Brain microvascular endothelial cell (primary cell): ENCODE measurements around the gene SLC29A3.

ENCODE experiments used
- DNase-seq: peaks from one replicate; pipeline ENCODE4 v3.0.0-alpha.2; 2020
- H3K27ac ChIP-seq: fragments of 250-450 bp; sonication (Bioruptor Pico); 2 replicates; pipeline ENCODE4 v1.5.1; 2020; ENCODE audit warnings: mild to moderate bottlenecking, moderate library complexity
- H3K27me3 ChIP-seq: fragments of 250-450 bp; sonication (Bioruptor Pico); replicated peaks from 2 replicates; pipeline ENCODE4 v1.5.1; 2020; ENCODE audit warnings: mild to moderate bottlenecking
- H3K36me3 ChIP-seq: fragments of 250-450 bp; sonication (Bioruptor Pico); replicated peaks from 2 replicates; pipeline ENCODE4 v1.5.1; 2020; ENCODE audit warnings: mild to moderate bottlenecking
- H3K4me3 ChIP-seq: 2 replicates; pipeline ENCODE4 v1.5.1; 2011; ENCODE audit warnings: low read depth, mild to moderate bottlenecking, control low read depth, low read length, moderate library complexity
- in situ Hi-C: cut with HindIII; loops from 2 replicates; pipeline ENCODE4 v1.10.0; 2017; ENCODE audit warnings: low sequenced_read_pairs, low pct_ligation_motif_present
- TF ChIP-seq, protein P1 (sequence below): IDR thresholded peaks from 2 replicates; pipeline ENCODE4 v1.5.1; 2011; ENCODE audit warnings: low read depth, mild to moderate bottlenecking, moderate library complexity, low read length, control low read depth, inconsistent platforms; ENCODE audit errors: missing control alignments

Gene SLC29A3

DNA sequence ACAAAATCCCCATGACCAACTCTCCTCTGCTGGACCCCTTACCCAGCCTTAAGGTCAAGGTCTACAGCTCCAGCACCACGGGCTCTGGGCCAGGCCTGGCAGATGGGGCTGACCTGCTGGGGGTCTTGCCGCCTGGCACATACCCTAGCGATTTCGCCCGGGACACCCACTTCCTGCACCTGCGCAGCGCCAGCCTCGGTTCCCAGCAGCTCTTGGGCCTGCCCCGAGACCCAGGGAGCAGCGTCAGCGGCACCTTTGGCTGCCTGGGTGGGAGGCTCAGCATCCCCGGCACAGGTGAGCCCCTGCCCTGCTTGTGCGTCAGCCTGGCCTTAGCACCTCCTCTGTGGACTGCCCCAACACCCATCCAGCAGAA lies 27.5 kb upstream of the SLC29A3 start:
- H3K4me3 ChIP-seq = no peak overlapping the region
- TF ChIP-seq, protein P1, sequence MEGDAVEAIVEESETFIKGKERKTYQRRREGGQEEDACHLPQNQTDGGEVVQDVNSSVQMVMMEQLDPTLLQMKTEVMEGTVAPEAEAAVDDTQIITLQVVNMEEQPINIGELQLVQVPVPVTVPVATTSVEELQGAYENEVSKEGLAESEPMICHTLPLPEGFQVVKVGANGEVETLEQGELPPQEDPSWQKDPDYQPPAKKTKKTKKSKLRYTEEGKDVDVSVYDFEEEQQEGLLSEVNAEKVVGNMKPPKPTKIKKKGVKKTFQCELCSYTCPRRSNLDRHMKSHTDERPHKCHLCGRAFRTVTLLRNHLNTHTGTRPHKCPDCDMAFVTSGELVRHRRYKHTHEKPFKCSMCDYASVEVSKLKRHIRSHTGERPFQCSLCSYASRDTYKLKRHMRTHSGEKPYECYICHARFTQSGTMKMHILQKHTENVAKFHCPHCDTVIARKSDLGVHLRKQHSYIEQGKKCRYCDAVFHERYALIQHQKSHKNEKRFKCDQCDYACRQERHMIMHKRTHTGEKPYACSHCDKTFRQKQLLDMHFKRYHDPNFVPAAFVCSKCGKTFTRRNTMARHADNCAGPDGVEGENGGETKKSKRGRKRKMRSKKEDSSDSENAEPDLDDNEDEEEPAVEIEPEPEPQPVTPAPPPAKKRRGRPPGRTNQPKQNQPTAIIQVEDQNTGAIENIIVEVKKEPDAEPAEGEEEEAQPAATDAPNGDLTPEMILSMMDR = no peak
- DNase-seq = no peak
- H3K27me3 ChIP-seq = no peaks in the 10 kb centered on the region
- in situ Hi-C loops = no loop called here
- no peak overlapping the region for H3K27ac ChIP-seq
- H3K36me3 ChIP-seq = no peaks in the 10 kb centered on the region

GRCh38 chr10:71292624-71293445 lies 26.2 kb upstream of the SLC29A3 start:
- Histone ChIP-seq H3K27ac (no peak overlapping the region), H3K36me3 (no peaks in the 10 kb centered on the region), H3K4me3 (no peak overlapping the region), H3K27me3 (no peaks in the 10 kb centered on the region)
- in situ Hi-C loops = no loop called here
- TF ChIP-seq, protein P1 = no peak
- no peak for DNase-seq

GRCh38 chr10:71293446-71294084 lies 25.5 kb upstream of the SLC29A3 start:
- DNase-seq = no peak
- in situ Hi-C loops = no loop called here

GRCh38 chr10:71294091-71294561 lies 24.9 kb upstream of the SLC29A3 start:
- in situ Hi-C loops = no loop called here
- H3K36me3 ChIP-seq = no peaks in the 10 kb centered on the region

More at GRCh38 chr10:71293446-71294084, 25.5 kb upstream of the SLC29A3 start:
- no peak overlapping the region for H3K4me3 ChIP-seq
- TF ChIP-seq, protein P1 = no peak
- H3K36me3 ChIP-seq = no peaks in the 10 kb centered on the region
- no peaks in the 10 kb centered on the region for H3K27me3 ChIP-seq
- H3K27ac ChIP-seq = no peak overlapping the region

DNA sequence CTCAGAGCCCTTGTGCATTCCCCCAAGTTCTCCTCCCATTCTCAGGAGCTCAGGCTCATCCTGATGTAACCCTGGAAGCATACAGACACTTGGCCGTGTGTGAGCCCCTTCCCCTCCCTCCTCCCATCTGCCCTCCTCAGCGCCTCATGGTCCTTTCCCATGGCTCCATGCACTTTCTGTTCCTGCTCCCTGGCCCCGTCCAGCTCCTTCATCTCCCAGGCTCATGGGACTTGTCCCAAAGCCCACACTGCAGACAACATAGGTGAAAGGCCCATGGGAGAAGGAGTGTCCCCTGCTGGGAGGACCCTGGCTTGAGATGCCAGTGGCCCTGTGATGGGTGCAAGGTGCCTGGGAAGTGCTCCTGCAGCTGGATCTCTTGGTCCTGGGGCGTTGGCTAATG lies 24.2 kb upstream of the SLC29A3 start:
- no peak overlapping the region for H3K4me3 ChIP-seq
- in situ Hi-C loops = no loop called here
- no peaks in the 10 kb centered on the region for H3K36me3 ChIP-seq
- no peak overlapping the region for H3K27ac ChIP-seq
- H3K27me3 ChIP-seq = no peaks in the 10 kb centered on the region
- no peak for DNase-seq
- TF ChIP-seq, protein P1 = no peak

More at GRCh38 chr10:71294091-71294561, 24.9 kb upstream of the SLC29A3 start:
- no peak for DNase-seq
- Histone ChIP-seq H3K4me3 (no peak overlapping the region), H3K27me3 (no peaks in the 10 kb centered on the region), H3K27ac (no peak overlapping the region)
- TF ChIP-seq, protein P1 = no peak
